Heart left ventricle (tissue), 13 donors: ENCODE results near the gene RUNX3.

Experiments used
- CTCF ChIP-seq, 12 donors: fragments of 200-600 bp; sonication (generic) in 4 of 12; IDR thresholded peaks; one replicate each; pipeline versions ENCODE4 v1.5.0 to v1.8.0; 2018 to 2022; ENCODE audit warnings: antibody characterized with exemption in 12 of 12, mild to moderate bottlenecking in 5 of 12
- POLR2A ChIP-seq, 2 donors: fragments of 450-650 bp; IDR thresholded peaks; one replicate each; pipeline ENCODE4 v1.6.1; 2017; ENCODE audit warnings: antibody characterized with exemption in 2 of 2, mild to moderate bottlenecking in 2 of 2, moderate library complexity in 2 of 2
- donor health status: ischemic (EF 13 %, LVEDD 7.1; RV severe dilation, severe dysfunction).
- donor health status: DM: no; HTN: yes; CAD: no.
- donor health status: DM: no; HTN: no; CAD: no.
- donor health status: ischemic (EF 25% LVEDD 6.9; RV normal size, moderate dysfunction).
- donor health status: ischemic (EF 25% LVEDD 5.7; RV mildly dilated, moderate dysfunction).
- donor health status: ischemic (EF 35%, LVEDD 5.7; RV mildly dilated, moderate dysfunction).
- donor health status: nonischemic (EF 11% LVEDD 7.7; RV severe dilation, severe dysfunction).
- donor health status: DM: yes; HTN: yes; CAD: no.
- donor health status: PGD.
- donor health status: ischemic (EF 29% LVEDD 5.4; RV normal size, mild dysfunction).
- donor health status: nonischemic (EF 23%, LVEDD 6.1; RV moderate dilation, normal function).

- TF ChIP-seq CTCF (IDR thresholded peaks at IDR 0.05) (no peak), POLR2A (IDR thresholded peaks at IDR 0.05) (no peak)
Observed at GRCh38 chr1:24902471-24902891, 27.6 kb downstream of the RUNX3 start.
